CD4-positive, alpha-beta T cell treated with Interleukin-17A for 4 hours (primary cell): ENCODE data around the gene ZNF385C.

Experiments used
- DNase-seq: peaks from one replicate; pipeline ENCODE4 v3.0.0-alpha.2; 2020; ENCODE audit warnings: mixed read lengths

Gene ZNF385C

GRCh38 chr17:42106009-42106408, 7.7 kb upstream of the ZNF385C start:
- no peak for DNase-seq

GRCh38 chr17:42104264-42104663, 6.0 kb upstream of the ZNF385C start:
- no peak for DNase-seq

GRCh38 chr17:42103221-42103954, 5.1 kb upstream of the ZNF385C start:
- no peak for DNase-seq

GRCh38 chr17:42101513-42102292, 3.4 kb upstream of the ZNF385C start:
- peak; percentile 75 for DNase-seq

GRCh38 chr17:42098730-42099399, 592 bp upstream of the ZNF385C start:
- DNase-seq, result no peak

- DNase-seq, result no peak
Observed at GRCh38 chr17:42096360-42097111, 1.7 kb downstream of the ZNF385C start.

- DNase-seq, result no peak
Observed at GRCh38 chr17:42094375-42095069, 3.8 kb downstream of the ZNF385C start.

- no peak for DNase-seq
Observed at GRCh38 chr17:42092939-42093338, 5.3 kb downstream of the ZNF385C start.

GRCh38 chr17:42090964-42091790, 7.1 kb downstream of the ZNF385C start:
- no peak for DNase-seq

- no peak for DNase-seq
Observed at GRCh38 chr17:42088736-42089135, 9.5 kb downstream of the ZNF385C start.

GRCh38 chr17:42087736-42088705, 10.3 kb downstream of the ZNF385C start:
- DNase-seq, result no peak

- DNase-seq, result no peak
Observed at GRCh38 chr17:42087042-42087701, 11.1 kb downstream of the ZNF385C start.

- no peak for DNase-seq
Observed at GRCh38 chr17:42081516-42082129, 16.6 kb downstream of the ZNF385C start.

- no peak for DNase-seq
Observed at GRCh38 chr17:42079541-42079940, 18.7 kb downstream of the ZNF385C start.

GRCh38 chr17:42078396-42079043, 19.8 kb downstream of the ZNF385C start:
- DNase-seq, result no peak

- DNase-seq, result no peak
Observed at GRCh38 chr17:42077755-42078154, 20.5 kb downstream of the ZNF385C start.

GRCh38 chr17:42076797-42077559, 21.3 kb downstream of the ZNF385C start:
- no peak for DNase-seq

- no peak for DNase-seq
Observed at GRCh38 chr17:42075789-42076188, 22.5 kb downstream of the ZNF385C start.
